Stimulated activated CD4-positive, alpha-beta T cell treated with anti-CD3 and anti-CD28 coated beads, Interleukin-1b, Interleukin-23, amount 100 ng/mL, for 1 hour (primary cell): Measurements from ENCODE around the gene FOXO3.
"Not testable (repeated sequence)": the region's sequence is repeated elsewhere in the genome, so short reads cannot be mapped to it uniquely, and the experiment has no call there.

Experiments used
- DNase-seq, 2 donors: peaks; one replicate each; pipeline ENCODE4 v3.0.0-alpha.2; 2020; ENCODE audit warnings: low read depth in 2 of 2

FOXO3 gene

GRCh38 chr6:108555399-108556052, 5.2 kb upstream of the FOXO3 start:
- DNase-seq, result no peak

- DNase-seq, result no peak
Observed at GRCh38 chr6:108556250-108556649, 4.5 kb upstream of the FOXO3 start.

- DNase-seq, result no peak
Observed at GRCh38 chr6:108556866-108557493, 3.7 kb upstream of the FOXO3 start.

GRCh38 chr6:108557494-108558371, 3.0 kb upstream of the FOXO3 start:
- peak; percentile 53 to 56 for DNase-seq

GRCh38 chr6:108558372-108559096, 2.2 kb upstream of the FOXO3 start:
- peak; percentile 90 to 91 for DNase-seq

- DNase-seq, result peak; percentile 63 to 72
Observed at GRCh38 chr6:108559097-108559883, 1.4 kb upstream of the FOXO3 start.

- no peak for DNase-seq
Observed at GRCh38 chr6:108559884-108560462, 744 bp upstream of the FOXO3 start.

- not testable (repeated sequence) for DNase-seq
Observed at GRCh38 chr6:108561309-108561647, 561 bp downstream of the FOXO3 start.

- DNase-seq, result no peak
Observed at GRCh38 chr6:108561742-108562502, 1.2 kb downstream of the FOXO3 start.

GRCh38 chr6:108562503-108562993, 1.8 kb downstream of the FOXO3 start:
- DNase-seq, result no peak

- DNase-seq, result no peak
Observed at GRCh38 chr6:108563292-108563691, 2.6 kb downstream of the FOXO3 start.

- DNase-seq, result no peak
Observed at GRCh38 chr6:108564178-108564577, 3.5 kb downstream of the FOXO3 start.

GRCh38 chr6:108565091-108565766, 4.5 kb downstream of the FOXO3 start:
- no peak for DNase-seq

- no peak for DNase-seq
Observed at GRCh38 chr6:108565893-108566292, 5.2 kb downstream of the FOXO3 start.

GRCh38 chr6:108566406-108566805, 5.7 kb downstream of the FOXO3 start:
- DNase-seq, result no peak

GRCh38 chr6:108568101-108568500, 7.4 kb downstream of the FOXO3 start:
- DNase-seq, result no peak

GRCh38 chr6:108568551-108569305, 8.0 kb downstream of the FOXO3 start:
- DNase-seq, result no peak

GRCh38 chr6:108570517-108570916, 9.8 kb downstream of the FOXO3 start:
- DNase-seq, result no peak
